Esophagus muscularis mucosa (tissue), 4 donors: ENCODE data around the gene MOGAT2.

ENCODE experiments used
- EP300 ChIP-seq: sonication (generic); formaldehyde crosslinking; IDR thresholded peaks from one replicate; pipeline ENCODE4 v1.6.1; 2017; ENCODE audit warnings: antibody characterized with exemption
- POLR2A ChIP-seq: fragments of 450-650 bp; IDR thresholded peaks from one replicate; pipeline ENCODE4 v1.6.1; 2017; ENCODE audit warnings: antibody characterized with exemption, moderate library complexity, mild to moderate bottlenecking, low read depth
- POLR2AphosphoS5 ChIP-seq, 2 donors: sonication (generic); formaldehyde crosslinking; IDR thresholded peaks; one replicate each; pipeline ENCODE4 v1.6.1; 2017; ENCODE audit warnings: antibody characterized with exemption in 2 of 2
- TF ChIP-seq, protein P1 (sequence below), 3 experiments: fragments of 200-600 bp in 2 of 3; fragments of 450-650 bp in 1 of 3; sonication (generic) in 2 of 3; IDR thresholded peaks; one replicate each; pipeline ENCODE4 v1.5.1; 2017 to 2019; ENCODE audit warnings: antibody characterized with exemption in 3 of 3, mild to moderate bottlenecking in 2 of 3, moderate library complexity in 1 of 3

DNA sequence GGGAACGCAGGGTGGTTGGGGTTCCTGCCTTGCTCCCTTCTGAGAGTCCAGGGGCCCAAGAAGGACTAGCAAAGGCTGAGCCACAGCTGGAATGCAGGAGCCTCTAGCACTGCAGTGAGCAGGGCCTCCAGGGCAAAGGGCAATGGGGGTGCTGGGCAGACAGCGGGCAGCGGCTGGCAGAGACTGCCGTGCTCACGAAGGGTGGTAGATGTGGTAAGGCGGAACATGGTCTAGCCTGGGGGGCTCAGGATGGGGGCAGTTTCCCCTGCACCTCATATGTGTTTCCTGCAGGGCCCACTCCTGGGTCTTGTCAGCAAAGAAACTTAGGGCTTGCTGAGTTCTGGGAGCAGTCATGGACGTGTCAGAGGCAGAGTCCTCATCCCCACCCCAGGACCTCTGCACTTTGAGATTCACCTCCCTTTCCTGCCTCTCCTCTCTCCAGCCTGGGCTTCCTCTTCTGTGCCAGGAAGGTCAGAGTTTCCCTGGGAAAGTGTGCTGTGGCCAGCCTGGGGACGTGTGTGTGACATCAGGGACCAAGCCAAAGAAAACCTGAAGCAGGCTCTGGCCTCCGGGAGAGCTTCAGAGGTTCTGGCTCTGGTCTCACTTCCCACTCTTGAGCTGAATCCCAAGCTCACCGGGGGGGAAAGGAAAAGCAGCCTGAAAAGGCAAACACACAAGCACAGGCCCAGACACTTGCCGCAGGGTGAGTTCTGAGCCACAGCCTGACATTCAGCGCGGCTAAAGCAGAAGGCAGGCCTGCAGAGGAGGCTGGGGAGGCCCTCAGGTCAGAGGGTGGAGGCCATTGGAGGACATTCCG, 4.4 kb downstream of the MOGAT2 start:
- TF ChIP-seq, protein P1, sequence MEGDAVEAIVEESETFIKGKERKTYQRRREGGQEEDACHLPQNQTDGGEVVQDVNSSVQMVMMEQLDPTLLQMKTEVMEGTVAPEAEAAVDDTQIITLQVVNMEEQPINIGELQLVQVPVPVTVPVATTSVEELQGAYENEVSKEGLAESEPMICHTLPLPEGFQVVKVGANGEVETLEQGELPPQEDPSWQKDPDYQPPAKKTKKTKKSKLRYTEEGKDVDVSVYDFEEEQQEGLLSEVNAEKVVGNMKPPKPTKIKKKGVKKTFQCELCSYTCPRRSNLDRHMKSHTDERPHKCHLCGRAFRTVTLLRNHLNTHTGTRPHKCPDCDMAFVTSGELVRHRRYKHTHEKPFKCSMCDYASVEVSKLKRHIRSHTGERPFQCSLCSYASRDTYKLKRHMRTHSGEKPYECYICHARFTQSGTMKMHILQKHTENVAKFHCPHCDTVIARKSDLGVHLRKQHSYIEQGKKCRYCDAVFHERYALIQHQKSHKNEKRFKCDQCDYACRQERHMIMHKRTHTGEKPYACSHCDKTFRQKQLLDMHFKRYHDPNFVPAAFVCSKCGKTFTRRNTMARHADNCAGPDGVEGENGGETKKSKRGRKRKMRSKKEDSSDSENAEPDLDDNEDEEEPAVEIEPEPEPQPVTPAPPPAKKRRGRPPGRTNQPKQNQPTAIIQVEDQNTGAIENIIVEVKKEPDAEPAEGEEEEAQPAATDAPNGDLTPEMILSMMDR (IDR thresholded peaks at IDR 0.05), result no peak
- TF ChIP-seq POLR2A (no peak), POLR2AphosphoS5 (IDR thresholded peaks at IDR 0.05) (no peak), EP300 (no peak)
